Ovary (tissue), 3 donors: Measurements from ENCODE around the gene TSSK6.

ENCODE experiments used
- CTCF ChIP-seq, 3 donors: fragments of 450-650 bp in 2 of 3; fragments of 200-600 bp in 1 of 3; IDR thresholded peaks; one replicate each; pipeline versions ENCODE4 v1.5.1 to v1.8.0; 2016 to 2022; ENCODE audit warnings: antibody characterized with exemption in 3 of 3, mild to moderate bottlenecking in 1 of 3
- EP300 ChIP-seq: sonication (generic); formaldehyde crosslinking; IDR thresholded peaks from one replicate; pipeline ENCODE4 v1.6.1; 2017; ENCODE audit warnings: antibody characterized with exemption
- donor health status: DM: no; HTN: no; CAD: no.

- TF ChIP-seq CTCF (IDR thresholded peaks at IDR 0.05): peak; percentile 61 to 80 (median 75)
- no peak for TF ChIP-seq EP300
Observed at GRCh38 chr19:19490214-19490968, 25.0 kb downstream of the TSSK6 start.
